Peyer's patch (tissue), 4 donors: Measurements from ENCODE around the gene PICK1. TPM values are rescaled to one million over a fixed set of nuclear protein-coding genes. Genes with fewer than 3 reads are reported as not detected.
A peak's percentile ranks its signal among the peaks of the same experiment; 100 is the strongest.

ENCODE experiments used
- DNase-seq, 3 donors: peaks; one replicate each; pipeline ENCODE4 v3.0.0-alpha.2; 2017 to 2019
- H3K27ac ChIP-seq, 4 donors: fragments of 200-600 bp; sonication (generic); one replicate each; pipeline ENCODE4 v1.5.1; 2016 to 2019
- H3K27me3 ChIP-seq, 2 donors: fragments of 200-600 bp; sonication (generic); one replicate each; pipeline ENCODE4 v1.5.1; 2019
- H3K36me3 ChIP-seq, 3 donors: fragments of 200-600 bp; sonication (generic); one replicate each; pipeline ENCODE4 v1.5.1; 2016 to 2019
- H3K4me1 ChIP-seq, 4 donors: fragments of 200-600 bp; sonication (generic); one replicate each; pipeline ENCODE4 v1.5.1; 2016 to 2019
- H3K4me3 ChIP-seq, 4 donors: fragments of 200-600 bp; sonication (generic); 1 replicate in 3 of 4; 2 replicates in 1 of 4; pipeline ENCODE4 v1.5.1; 2016 to 2019; ENCODE audit warnings: mild to moderate bottlenecking in 1 of 4
- H3K9me3 ChIP-seq, 4 donors: fragments of 200-600 bp; sonication (generic); one replicate each; pipeline ENCODE4 v1.5.1; 2016 to 2019; ENCODE audit warnings: mild to moderate bottlenecking in 1 of 4
- CTCF ChIP-seq, 6 experiments: fragments of 450-650 bp in 4 of 6; fragments of 200-600 bp in 2 of 6; sonication (generic) in 1 of 6; IDR thresholded peaks; one replicate each; pipeline ENCODE4 v1.5.1; 2017 to 2019; ENCODE audit warnings: antibody characterized with exemption in 6 of 6, mild to moderate bottlenecking in 3 of 6, moderate library complexity in 1 of 6
- POLR2A ChIP-seq, 2 donors: fragments of 450-650 bp; IDR thresholded peaks; one replicate each; pipeline ENCODE4 v1.5.1; 2017; ENCODE audit warnings: antibody characterized with exemption in 2 of 2, mild to moderate bottlenecking in 2 of 2, moderate library complexity in 2 of 2
- total RNA-seq, 4 donors: library from RNA; depleted of rRNA; stranded (reverse); fragments of >200 nt; gene quantifications; one replicate each; pipeline ENCODE4 v1.1.0, GENCODE V29; 2016

Gene PICK1
- total RNA-seq, 4 donors from 2014 or later = 40.8 to 51.7 (median 46.4) TPM

GRCh38 chr22:38038426-38038825 lies 18.8 kb upstream of the PICK1 start:
- TF ChIP-seq POLR2A (IDR thresholded peaks at IDR 0.05) = no peak
- no peak for TF ChIP-seq CTCF (IDR thresholded peaks at IDR 0.05)
- no peak overlapping the region for H3K27ac ChIP-seq
- no peak for DNase-seq
- H3K27me3 ChIP-seq = no peaks in the 10 kb centered on the region
- no peak overlapping the region for H3K4me3 ChIP-seq
- H3K4me1 ChIP-seq = peaks cover 0 to 10% (median 0%) of the 10 kb centered on the region in 4 donors
- no peaks in the 10 kb centered on the region for H3K36me3 ChIP-seq
- no peaks in the 10 kb centered on the region for H3K9me3 ChIP-seq

- H3K9me3 ChIP-seq = no peaks in the 10 kb centered on the region
- TF ChIP-seq CTCF (IDR thresholded peaks at IDR 0.05) = no peak
- no peak for TF ChIP-seq POLR2A (IDR thresholded peaks at IDR 0.05)
- peak overlapping the region in 1 of 4 donors; percentile 48 for H3K27ac ChIP-seq
- no peaks in the 10 kb centered on the region for H3K27me3 ChIP-seq
- no peaks in the 10 kb centered on the region for H3K36me3 ChIP-seq
- no peak for DNase-seq
- peaks cover 0 to 3% (median 0%) of the 10 kb centered on the region in 4 donors for H3K4me1 ChIP-seq
- no peak overlapping the region for H3K4me3 ChIP-seq
Observed at GRCh38 chr22:38038890-38039812, 18.1 kb upstream of the PICK1 start.

GRCh38 chr22:38040953-38041759 lies 16.0 kb upstream of the PICK1 start:
- H3K9me3 ChIP-seq = no peaks in the 10 kb centered on the region
- H3K27me3 ChIP-seq = no peaks in the 10 kb centered on the region
- no peak for TF ChIP-seq CTCF (IDR thresholded peaks at IDR 0.05)
- no peak for TF ChIP-seq POLR2A (IDR thresholded peaks at IDR 0.05)
- H3K27ac ChIP-seq = no peak overlapping the region
- DNase-seq = no peak
- no peaks in the 10 kb centered on the region for H3K4me1 ChIP-seq
- H3K36me3 ChIP-seq = no peaks in the 10 kb centered on the region
- H3K4me3 ChIP-seq = no peak overlapping the region

GRCh38 chr22:38041760-38042487 lies 15.3 kb upstream of the PICK1 start:
- TF ChIP-seq CTCF (IDR thresholded peaks at IDR 0.05) (no peak), POLR2A (IDR thresholded peaks at IDR 0.05) (no peak)
- Histone ChIP-seq H3K9me3 (no peaks in the 10 kb centered on the region), H3K4me1 (no peaks in the 10 kb centered on the region), H3K27ac (no peak overlapping the region), H3K36me3 (no peaks in the 10 kb centered on the region), H3K27me3 (no peaks in the 10 kb centered on the region), H3K4me3 (no peak overlapping the region)
- no peak for DNase-seq

- Histone ChIP-seq H3K4me3 (no peak overlapping the region), H3K4me1 (no peaks in the 10 kb centered on the region), H3K27ac (no peak overlapping the region), H3K27me3 (no peaks in the 10 kb centered on the region), H3K9me3 (no peaks in the 10 kb centered on the region), H3K36me3 (no peaks in the 10 kb centered on the region)
- no peak for DNase-seq
- TF ChIP-seq CTCF (IDR thresholded peaks at IDR 0.05) (no peak), POLR2A (IDR thresholded peaks at IDR 0.05) (no peak)
Observed at GRCh38 chr22:38042488-38042790, 14.8 kb upstream of the PICK1 start.
